Lower lobe of right lung (tissue), 2 donors: ENCODE results near the gene DEPDC7. TPM values are rescaled to one million over a fixed set of nuclear protein-coding genes. Genes with fewer than 3 reads are reported as not detected.

ENCODE experiments used
- ATAC-seq, 2 donors: fragments of 200-7000 bp; cut with Tn5 transposase; one replicate each; pipeline ENCODE4 v1.9.1; 2020 to 2022; ENCODE audit warnings: mild to moderate bottlenecking in 2 of 2, moderate library complexity in 2 of 2
- DNase-seq: peaks from one replicate; pipeline ENCODE4 v3.0.0-alpha.2; 2020
- H3K27ac ChIP-seq: fragments of 200-600 bp; one replicate; pipeline ENCODE4 v1.8.0; 2022
- H3K27me3 ChIP-seq: fragments of 200-600 bp; one replicate; pipeline ENCODE4 v1.8.0; 2022; ENCODE audit warnings: low read depth
- H3K36me3 ChIP-seq: fragments of 200-600 bp; one replicate; pipeline ENCODE4 v1.8.0; 2022; ENCODE audit warnings: mild to moderate bottlenecking
- H3K4me1 ChIP-seq: fragments of 200-600 bp; one replicate; pipeline ENCODE4 v1.8.0; 2022
- H3K4me3 ChIP-seq: fragments of 200-600 bp; one replicate; pipeline ENCODE4 v1.8.0; 2022; ENCODE audit warnings: mild to moderate bottlenecking
- H3K9me3 ChIP-seq: fragments of 200-600 bp; one replicate; pipeline ENCODE4 v1.8.0; 2022
- CTCF ChIP-seq: fragments of 200-600 bp; IDR thresholded peaks from one replicate; pipeline ENCODE4 v1.8.0; 2022; ENCODE audit warnings: antibody characterized with exemption, mild to moderate bottlenecking
- intact Hi-C: fragments of 100-400 bp; cut with DNase I; formaldehyde crosslinking; loops from one replicate; pipeline ENCODE4 v1.11.0; 2022
- total RNA-seq: library from RNA; stranded (reverse); fragmentation: NEBNext Ultra II Directional; extraction: Animal tissue kit (Norgen Biotek cat#: 25700); gene quantifications from one replicate; pipeline ENCODE4 v1.2.1, GENCODE V29; 2021
- donor health status: DM: no; HTN: yes; CAD: no; lungs with severe emphysema.

Gene DEPDC7
- total RNA-seq, 1 donor from 2014 or later = 0.71 TPM

DNA sequence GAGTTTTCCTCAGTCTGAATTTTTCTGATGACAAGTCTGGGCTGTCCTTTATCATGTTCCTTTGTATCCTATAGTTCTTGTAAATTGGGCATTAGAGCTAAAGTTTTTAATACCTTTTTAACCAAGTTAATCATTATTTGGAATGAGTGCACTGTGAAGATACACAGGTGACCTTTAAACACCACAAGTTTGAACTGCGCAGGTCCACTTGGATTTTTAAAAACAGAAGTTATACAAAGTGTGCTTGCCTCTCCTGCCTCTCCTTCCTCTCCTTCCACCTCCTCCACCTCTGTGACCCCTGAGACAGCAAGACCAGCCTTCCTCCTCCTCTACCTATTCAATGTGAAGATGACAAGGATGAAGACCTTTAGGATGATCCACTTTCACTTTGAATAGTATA lies 19.3 kb downstream of the DEPDC7 start:
- ATAC-seq (no peak), DNase-seq (no peak)
- TF ChIP-seq CTCF = no peak
- H3K27ac ChIP-seq = no peak overlapping the region
- no peaks in the 10 kb centered on the region for H3K27me3 ChIP-seq
- H3K4me1 ChIP-seq = no peaks in the 10 kb centered on the region
- no peaks in the 10 kb centered on the region for H3K36me3 ChIP-seq
- H3K4me3 ChIP-seq = no peak overlapping the region
- no peaks in the 10 kb centered on the region for H3K9me3 ChIP-seq
- intact Hi-C loops = no loop called here

DNA sequence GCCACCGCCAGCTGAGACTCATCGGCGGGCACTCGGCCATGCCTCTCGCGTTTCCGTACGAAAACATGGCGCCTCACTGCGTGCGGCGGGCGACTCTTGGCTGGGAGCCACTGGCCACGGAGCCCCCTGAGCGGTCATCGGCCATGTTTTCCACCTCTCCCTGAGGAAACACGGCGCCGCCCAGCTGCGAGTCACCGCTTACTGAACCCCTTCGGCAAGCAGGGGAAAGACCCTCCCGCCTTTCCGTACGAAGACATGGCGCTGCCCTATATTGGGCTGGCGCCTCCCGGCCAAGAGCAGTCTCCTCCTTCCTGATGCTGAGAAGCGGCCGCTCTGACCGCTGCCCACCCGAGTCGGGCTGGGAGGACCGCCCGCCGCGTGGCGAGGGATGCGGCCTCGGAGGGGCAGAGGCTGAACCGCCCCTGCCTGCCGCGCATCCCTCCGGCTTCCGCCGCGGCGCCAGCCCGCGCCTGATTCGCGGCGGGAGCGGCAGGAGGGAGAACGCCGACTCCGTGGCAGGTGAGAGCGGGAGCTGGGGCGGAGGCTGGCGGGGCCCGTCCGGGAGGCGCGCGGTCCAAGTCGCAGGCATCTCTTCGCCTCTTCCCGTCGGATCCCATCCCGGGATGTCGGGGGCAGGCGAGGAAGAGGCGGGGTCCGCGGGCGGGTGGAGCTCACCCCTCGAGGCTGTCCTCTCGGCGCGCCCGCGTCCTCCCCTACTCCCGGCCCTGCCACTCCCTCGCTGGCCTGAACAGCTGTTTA lies 23.8 kb downstream of the DEPDC7 start, which contains the start of gene TCP11L1:
Gene TCP11L1 (plus strand): TSS at position 299 of the 759 bp plus-strand sequence. CDS start 4,202 bp downstream, outside the sequence.
- Histone ChIP-seq H3K27ac (peak within 1 kb of the TSS; percentile 99), H3K9me3 (no peaks in the 10 kb centered on the region), H3K4me3 (peak within 1 kb of the TSS; percentile 97), H3K27me3 (no peaks in the 10 kb centered on the region), H3K4me1 (peaks cover 15% of the 10 kb centered on the region), H3K36me3 (peaks cover 6% of the 10 kb centered on the region)
- intact Hi-C loops = no loop called here
- TF ChIP-seq CTCF = no peak
- ATAC-seq (peak; percentile 95), DNase-seq (peak; percentile 85)

GRCh38 chr11:33040033-33040861 lies 24.6 kb downstream of the DEPDC7 start:
- no peak for TF ChIP-seq CTCF
- peak; percentile 30 to 42 for ATAC-seq
- no peak for DNase-seq

GRCh38 chr11:33040862-33041453 lies 25.3 kb downstream of the DEPDC7 start:
- H3K4me3 ChIP-seq = peak overlapping the region; percentile 97
- TF ChIP-seq CTCF = no peak

More at GRCh38 chr11:33040033-33040861, 24.6 kb downstream of the DEPDC7 start:
- intact Hi-C loops = no loop called here
- Histone ChIP-seq H3K27ac (peak overlapping the region; percentile 99), H3K9me3 (no peaks in the 10 kb centered on the region), H3K4me3 (peak overlapping the region; percentile 97), H3K27me3 (no peaks in the 10 kb centered on the region), H3K36me3 (peaks cover 6% of the 10 kb centered on the region), H3K4me1 (peaks cover 15% of the 10 kb centered on the region)

GRCh38 chr11:33043221-33043830 lies 27.6 kb downstream of the DEPDC7 start:
- Histone ChIP-seq H3K4me3 (no peak overlapping the region), H3K27me3 (no peaks in the 10 kb centered on the region), H3K27ac (no peak overlapping the region), H3K4me1 (peaks cover 15% of the 10 kb centered on the region), H3K36me3 (peaks cover 10% of the 10 kb centered on the region), H3K9me3 (no peaks in the 10 kb centered on the region)
- DNase-seq = no peak
- no peak for ATAC-seq
- intact Hi-C loops = no loop called here
- no peak for TF ChIP-seq CTCF

More at GRCh38 chr11:33040862-33041453, 25.3 kb downstream of the DEPDC7 start:
- intact Hi-C loops = no loop called here
- no peak for DNase-seq
- H3K36me3 ChIP-seq = peaks cover 6% of the 10 kb centered on the region
- H3K4me1 ChIP-seq = peaks cover 15% of the 10 kb centered on the region
- H3K27me3 ChIP-seq = no peaks in the 10 kb centered on the region
- H3K9me3 ChIP-seq = no peaks in the 10 kb centered on the region
- H3K27ac ChIP-seq = no peak overlapping the region
- ATAC-seq = no peak
